ENCODE data around the gene GOLIM4. TPM values are rescaled to one million over a fixed set of nuclear protein-coding genes. Genes with fewer than 3 reads are reported as not detected.

GOLIM4 gene
- total RNA-seq, 1 experiment from 2014 or later: 12.2 TPM

GRCh38 chr3:168065569-168065968, 30.2 kb downstream of the GOLIM4 start:
- H3K4me3 ChIP-seq (ENCODE audit: low read depth, low read length, poor library complexity, severe bottlenecking): no peak overlapping the region
- no peak for TF ChIP-seq CTCF (conservative IDR thresholded peaks at IDR 0.05; ENCODE audit: low read depth, low read length)
- no peak for TF ChIP-seq EZH2 (IDR thresholded peaks at IDR 0.05; ENCODE audit: borderline replicate concordance, low read depth, low read length, poor library complexity, severe bottlenecking)
- H3K27me3 ChIP-seq (replicated peaks; ENCODE audit: insufficient read depth, low read depth, low read length, poor library complexity): no peaks in the 10 kb centered on the region
- H3K4me1 ChIP-seq (ENCODE audit: insufficient read depth, low read length, poor library complexity, severe bottlenecking): no peaks in the 10 kb centered on the region
- no TSS peak for BruUV-seq (replicated peaks)
- H3K9me3 ChIP-seq (ENCODE audit: low read depth, low read length, poor library complexity, severe bottlenecking): no peaks in the 10 kb centered on the region
- no peak for DNase-seq (ENCODE audit: low spot score)
- ChIA-PET POLR2A (ENCODE audit: low non-redundant PET) (no interaction called here), CTCF (no interaction called here)
- H3K27ac ChIP-seq (ENCODE audit: low read depth, low read length, poor library complexity, severe bottlenecking): no peak overlapping the region
- intact Hi-C loops (cut with micrococcal nuclease; ENCODE audit: unreplicated experiment): no loop called here
- H3K36me3 ChIP-seq (ENCODE audit: insufficient read depth, low read length, poor library complexity, severe bottlenecking): no peaks in the 10 kb centered on the region

- no peak for TF ChIP-seq EZH2 (IDR thresholded peaks at IDR 0.05; ENCODE audit: borderline replicate concordance, low read depth, low read length, poor library complexity, severe bottlenecking)
- TF ChIP-seq CTCF (conservative IDR thresholded peaks at IDR 0.05; ENCODE audit: low read depth, low read length): no peak
- intact Hi-C loops (cut with micrococcal nuclease; ENCODE audit: unreplicated experiment): no loop called here
These were observed 32.6 kb downstream of the GOLIM4 start for GRCh38 chr3:168063122-168063521.

GRCh38 chr3:168062679-168063078, 33.0 kb downstream of the GOLIM4 start:
- H3K4me3 ChIP-seq (ENCODE audit: low read depth, low read length, poor library complexity, severe bottlenecking): no peak overlapping the region
- H3K27ac ChIP-seq (ENCODE audit: low read depth, low read length, poor library complexity, severe bottlenecking): no peak overlapping the region
- TF ChIP-seq EZH2 (IDR thresholded peaks at IDR 0.05; ENCODE audit: borderline replicate concordance, low read depth, low read length, poor library complexity, severe bottlenecking) (no peak), CTCF (conservative IDR thresholded peaks at IDR 0.05; ENCODE audit: low read depth, low read length) (no peak)
- intact Hi-C loops (cut with micrococcal nuclease; ENCODE audit: unreplicated experiment): no loop called here
- ChIA-PET CTCF (no interaction called here), POLR2A (ENCODE audit: low non-redundant PET) (no interaction called here)
- no peaks in the 10 kb centered on the region for H3K4me1 ChIP-seq (ENCODE audit: insufficient read depth, low read length, poor library complexity, severe bottlenecking)
- BruUV-seq (replicated peaks): no TSS peak
- H3K27me3 ChIP-seq (replicated peaks; ENCODE audit: insufficient read depth, low read depth, low read length, poor library complexity): no peaks in the 10 kb centered on the region
- DNase-seq (ENCODE audit: low spot score): no peak
- no peaks in the 10 kb centered on the region for H3K9me3 ChIP-seq (ENCODE audit: low read depth, low read length, poor library complexity, severe bottlenecking)
- no peaks in the 10 kb centered on the region for H3K36me3 ChIP-seq (ENCODE audit: insufficient read depth, low read length, poor library complexity, severe bottlenecking)

More at GRCh38 chr3:168063122-168063521, 32.6 kb downstream of the GOLIM4 start:
- no peak overlapping the region for H3K4me3 ChIP-seq (ENCODE audit: low read depth, low read length, poor library complexity, severe bottlenecking)
- H3K36me3 ChIP-seq (ENCODE audit: insufficient read depth, low read length, poor library complexity, severe bottlenecking): no peaks in the 10 kb centered on the region
- BruUV-seq (replicated peaks): no TSS peak
- ChIA-PET POLR2A (ENCODE audit: low non-redundant PET) (no interaction called here), CTCF (no interaction called here)
- DNase-seq (ENCODE audit: low spot score): no peak
- H3K27me3 ChIP-seq (replicated peaks; ENCODE audit: insufficient read depth, low read depth, low read length, poor library complexity): no peaks in the 10 kb centered on the region
- no peak overlapping the region for H3K27ac ChIP-seq (ENCODE audit: low read depth, low read length, poor library complexity, severe bottlenecking)
- no peaks in the 10 kb centered on the region for H3K4me1 ChIP-seq (ENCODE audit: insufficient read depth, low read length, poor library complexity, severe bottlenecking)
- no peaks in the 10 kb centered on the region for H3K9me3 ChIP-seq (ENCODE audit: low read depth, low read length, poor library complexity, severe bottlenecking)

Measured in A673 (cell line).